OCI-LY3 (cell line): Measurements from ENCODE around the gene EDAR.

Source experiments
- EZH2phosphoT487 ChIP-seq: fragments of 200-600 bp; shearing (Covaris generic); IDR thresholded peaks from 2 replicates; pipeline ENCODE4 v1.6.1; 2018; ENCODE audit warnings: antibody characterized with exemption, mixed run types, low read depth
- TF ChIP-seq, protein P1 (sequence below): fragments of 200-600, 300-600 bp; sonication (generic); IDR thresholded peaks from 2 replicates; pipeline ENCODE4 v1.5.1; 2014; ENCODE audit warnings: antibody characterized with exemption, low read length, low read depth

DNA sequence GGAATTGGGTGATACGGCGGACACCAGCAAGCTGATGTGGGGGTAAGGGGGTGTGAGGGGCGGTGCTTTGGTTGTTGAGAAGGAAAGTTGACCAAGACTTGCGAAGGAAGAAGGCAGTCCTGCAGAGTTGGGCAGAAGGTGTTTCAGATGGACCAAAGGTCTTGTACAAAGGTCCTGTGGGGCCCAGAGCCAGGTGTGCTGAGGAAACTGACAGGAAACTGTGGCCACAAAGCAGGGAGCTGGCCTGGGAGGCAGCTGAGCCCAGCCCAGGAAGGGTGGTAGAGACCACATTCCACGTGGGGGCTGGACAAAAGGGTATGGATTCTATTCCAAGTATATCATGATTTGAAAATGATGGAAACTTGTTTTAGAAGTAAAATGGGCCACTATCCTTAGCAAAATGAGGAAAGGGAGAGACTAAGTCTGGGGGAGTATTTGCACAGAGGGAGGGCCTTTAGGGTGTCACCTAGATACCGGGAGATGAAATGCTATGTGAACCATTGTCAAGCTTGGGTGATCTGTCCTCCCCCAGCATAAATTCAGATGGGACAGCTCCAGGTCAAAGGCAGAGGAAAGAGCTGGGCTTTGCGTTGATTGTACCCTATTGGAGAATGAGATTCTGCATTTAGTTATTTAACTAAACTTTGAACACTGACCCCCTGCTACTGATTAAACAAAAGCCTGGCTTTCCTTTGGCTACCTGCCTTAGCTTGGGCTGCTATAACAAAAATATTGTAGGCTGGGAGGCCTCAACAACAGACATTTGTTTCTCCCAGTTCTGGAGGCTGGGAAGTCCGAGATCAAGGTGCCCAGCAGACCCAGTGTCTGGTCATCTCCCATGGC lies 4.3 kb upstream of the EDAR start:
- TF ChIP-seq, protein P1, sequence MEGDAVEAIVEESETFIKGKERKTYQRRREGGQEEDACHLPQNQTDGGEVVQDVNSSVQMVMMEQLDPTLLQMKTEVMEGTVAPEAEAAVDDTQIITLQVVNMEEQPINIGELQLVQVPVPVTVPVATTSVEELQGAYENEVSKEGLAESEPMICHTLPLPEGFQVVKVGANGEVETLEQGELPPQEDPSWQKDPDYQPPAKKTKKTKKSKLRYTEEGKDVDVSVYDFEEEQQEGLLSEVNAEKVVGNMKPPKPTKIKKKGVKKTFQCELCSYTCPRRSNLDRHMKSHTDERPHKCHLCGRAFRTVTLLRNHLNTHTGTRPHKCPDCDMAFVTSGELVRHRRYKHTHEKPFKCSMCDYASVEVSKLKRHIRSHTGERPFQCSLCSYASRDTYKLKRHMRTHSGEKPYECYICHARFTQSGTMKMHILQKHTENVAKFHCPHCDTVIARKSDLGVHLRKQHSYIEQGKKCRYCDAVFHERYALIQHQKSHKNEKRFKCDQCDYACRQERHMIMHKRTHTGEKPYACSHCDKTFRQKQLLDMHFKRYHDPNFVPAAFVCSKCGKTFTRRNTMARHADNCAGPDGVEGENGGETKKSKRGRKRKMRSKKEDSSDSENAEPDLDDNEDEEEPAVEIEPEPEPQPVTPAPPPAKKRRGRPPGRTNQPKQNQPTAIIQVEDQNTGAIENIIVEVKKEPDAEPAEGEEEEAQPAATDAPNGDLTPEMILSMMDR: no peak
- no peak for TF ChIP-seq EZH2phosphoT487
